ENCODE measurements around the gene DHCR7. TPM values are rescaled to one million over a fixed set of nuclear protein-coding genes. Genes with fewer than 3 reads are reported as not detected.

The DHCR7 gene
- polyA plus RNA-seq, 1 donor from 2014 or later, result 30.1 TPM

GRCh38 chr11:71463331-71464211, 15.4 kb upstream of the DHCR7 start:
- Histone ChIP-seq H3F3A (ENCODE audit: insufficient read depth, low read length, poor library complexity, severe bottlenecking) (no peaks in the 10 kb centered on the region), H4K20me1 (ENCODE audit: insufficient read depth) (no peaks in the 10 kb centered on the region), H2AFZ (ENCODE audit: low read depth, low read length) (no peak overlapping the region), H3K36me3 (ENCODE audit: insufficient read depth, low read length) (peaks cover 7% of the 10 kb centered on the region), H3K4me3 (ENCODE audit: low read length) (no peak overlapping the region), H3K9ac (ENCODE audit: low read length) (no peak overlapping the region), H3K9me2 (ENCODE audit: insufficient read depth, low read length) (no peaks in the 10 kb centered on the region), H3K79me2 (replicated peaks; ENCODE audit: insufficient read depth, low read length) (no peaks in the 10 kb centered on the region), H3K9me3 (ENCODE audit: low read length) (no peaks in the 10 kb centered on the region), H3K27me3 (ENCODE audit: insufficient read depth, low read depth, low read length) (no peaks in the 10 kb centered on the region), H3K27ac (ENCODE audit: low read length) (no peak overlapping the region), H3K4me2 (ENCODE audit: low read length) (no peak overlapping the region)
- TF ChIP-seq RAD21 (conservative IDR thresholded peaks at IDR 0.05) (no peak), CTCF (IDR thresholded peaks at IDR 0.05; ENCODE audit: poor library complexity, severe bottlenecking) (no peak), EP300 (conservative IDR thresholded peaks at IDR 0.05; ENCODE audit: poor library complexity, severe bottlenecking) (no peak), REST (IDR thresholded peaks at IDR 0.05; ENCODE audit: borderline replicate concordance) (no peak), TAF1 (IDR thresholded peaks at IDR 0.05; ENCODE audit: low read depth) (no peak), EZH2 (IDR thresholded peaks at IDR 0.05; ENCODE audit: borderline replicate concordance, insufficient read depth, low read length, poor library complexity, severe bottlenecking) (no peak), MXI1 (conservative IDR thresholded peaks at IDR 0.05; ENCODE audit: poor library complexity, severe bottlenecking) (no peak), SMC3 (conservative IDR thresholded peaks at IDR 0.05; ENCODE audit: poor library complexity) (no peak)

GRCh38 chr11:71462726-71463125, 14.5 kb upstream of the DHCR7 start:
- H3K4me3 ChIP-seq (ENCODE audit: low read length), result no peak overlapping the region
- no peak overlapping the region for H3K4me2 ChIP-seq (ENCODE audit: low read length)
- peaks cover 7% of the 10 kb centered on the region for H3K36me3 ChIP-seq (ENCODE audit: insufficient read depth, low read length)
- no peaks in the 10 kb centered on the region for H3K27me3 ChIP-seq (ENCODE audit: insufficient read depth, low read depth, low read length)
- TF ChIP-seq REST (IDR thresholded peaks at IDR 0.05; ENCODE audit: borderline replicate concordance) (no peak), MXI1 (conservative IDR thresholded peaks at IDR 0.05; ENCODE audit: poor library complexity, severe bottlenecking) (no peak), SMC3 (conservative IDR thresholded peaks at IDR 0.05; ENCODE audit: poor library complexity) (no peak), RAD21 (conservative IDR thresholded peaks at IDR 0.05) (no peak), TAF1 (IDR thresholded peaks at IDR 0.05; ENCODE audit: low read depth) (no peak), EZH2 (IDR thresholded peaks at IDR 0.05; ENCODE audit: borderline replicate concordance, insufficient read depth, low read length, poor library complexity, severe bottlenecking) (no peak), EP300 (conservative IDR thresholded peaks at IDR 0.05; ENCODE audit: poor library complexity, severe bottlenecking) (no peak), CTCF (IDR thresholded peaks at IDR 0.05; ENCODE audit: poor library complexity, severe bottlenecking) (no peak), POLR2AphosphoS5 (IDR thresholded peaks at IDR 0.05) (no peak)
- no peak overlapping the region for H2AFZ ChIP-seq (ENCODE audit: low read depth, low read length)
- no peaks in the 10 kb centered on the region for H4K20me1 ChIP-seq (ENCODE audit: insufficient read depth)
- no peaks in the 10 kb centered on the region for H3K79me2 ChIP-seq (replicated peaks; ENCODE audit: insufficient read depth, low read length)
- H3K9me3 ChIP-seq (ENCODE audit: low read length), result no peaks in the 10 kb centered on the region
- no peaks in the 10 kb centered on the region for H3F3A ChIP-seq (ENCODE audit: insufficient read depth, low read length, poor library complexity, severe bottlenecking)
- H3K9ac ChIP-seq (ENCODE audit: low read length), result no peak overlapping the region
- no peaks in the 10 kb centered on the region for H3K9me2 ChIP-seq (ENCODE audit: insufficient read depth, low read length)
- H3K27ac ChIP-seq (ENCODE audit: low read length), result no peak overlapping the region
